ENCODE results near the gene TMEM94. TPM values are rescaled to one million over a fixed set of nuclear protein-coding genes. Genes with fewer than 3 reads are reported as not detected.

TMEM94 gene
- total and polyA plus RNA-seq, 12 donors = 25.6 to 66.7 (median 41.3) TPM

DNA sequence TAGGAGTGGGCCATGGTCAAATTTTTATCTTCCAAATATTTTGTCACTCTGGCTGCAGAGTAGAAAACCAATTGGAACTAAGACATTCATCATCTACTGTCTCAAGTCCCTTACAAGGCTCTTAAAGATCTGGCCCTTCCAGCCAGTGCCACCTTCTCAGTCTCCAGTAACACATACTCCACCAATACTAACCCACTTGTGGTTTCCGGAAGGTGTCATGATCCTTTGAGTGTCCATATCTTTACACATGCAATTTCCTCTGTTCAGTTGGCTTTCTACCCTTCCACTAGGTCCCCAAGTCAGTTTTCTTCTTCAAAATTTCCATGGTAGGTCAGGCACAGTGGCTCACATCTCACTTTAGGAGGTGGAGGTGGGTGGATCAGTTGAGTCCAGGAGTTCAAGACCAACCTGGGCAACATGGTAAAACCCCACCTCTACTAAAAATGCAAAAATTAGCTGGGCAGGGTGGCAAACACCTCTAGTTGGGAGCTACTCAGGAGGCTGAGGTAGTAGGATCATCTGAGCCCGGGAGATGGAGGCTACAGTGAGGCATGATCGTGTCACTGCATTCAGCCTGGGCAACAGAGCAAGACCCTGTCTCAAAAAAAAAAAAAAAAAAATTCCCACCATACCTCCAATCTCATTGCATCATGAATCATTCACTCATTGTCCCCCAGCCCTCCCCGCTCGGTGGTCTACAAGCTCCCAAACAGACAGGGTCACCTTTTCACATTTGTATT lies 44.9 kb upstream of the TMEM94 start:
- DNase-seq = no peak
- H3K4me3 ChIP-seq = no peak overlapping the region
- no peak overlapping the region for H3K27ac ChIP-seq
- H3K36me3 ChIP-seq = no peaks in the 10 kb centered on the region
- WGBS, 2 donors = 90 to 92% methylated on average over 5 of the region's 5 CpGs
- TF ChIP-seq, protein P1, sequence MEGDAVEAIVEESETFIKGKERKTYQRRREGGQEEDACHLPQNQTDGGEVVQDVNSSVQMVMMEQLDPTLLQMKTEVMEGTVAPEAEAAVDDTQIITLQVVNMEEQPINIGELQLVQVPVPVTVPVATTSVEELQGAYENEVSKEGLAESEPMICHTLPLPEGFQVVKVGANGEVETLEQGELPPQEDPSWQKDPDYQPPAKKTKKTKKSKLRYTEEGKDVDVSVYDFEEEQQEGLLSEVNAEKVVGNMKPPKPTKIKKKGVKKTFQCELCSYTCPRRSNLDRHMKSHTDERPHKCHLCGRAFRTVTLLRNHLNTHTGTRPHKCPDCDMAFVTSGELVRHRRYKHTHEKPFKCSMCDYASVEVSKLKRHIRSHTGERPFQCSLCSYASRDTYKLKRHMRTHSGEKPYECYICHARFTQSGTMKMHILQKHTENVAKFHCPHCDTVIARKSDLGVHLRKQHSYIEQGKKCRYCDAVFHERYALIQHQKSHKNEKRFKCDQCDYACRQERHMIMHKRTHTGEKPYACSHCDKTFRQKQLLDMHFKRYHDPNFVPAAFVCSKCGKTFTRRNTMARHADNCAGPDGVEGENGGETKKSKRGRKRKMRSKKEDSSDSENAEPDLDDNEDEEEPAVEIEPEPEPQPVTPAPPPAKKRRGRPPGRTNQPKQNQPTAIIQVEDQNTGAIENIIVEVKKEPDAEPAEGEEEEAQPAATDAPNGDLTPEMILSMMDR (IDR thresholded peaks at IDR 0.05) = no peak
- H3K9me3 ChIP-seq = no peaks in the 10 kb centered on the region
- ATAC-seq = no peak
- no peaks in the 10 kb centered on the region for H3K27me3 ChIP-seq
- H3K4me1 ChIP-seq = peaks cover 0 to 18% (median 7%) of the 10 kb centered on the region in 9 donors
- intact Hi-C loops (cut with DNase I) = loop anchor here in 6 of 10 donors (1.0 to 10.0 kb wide), 5 partner anchors 88 to 333 kb away; partner anchors contain the start of gene MIF4GD (in 2 of the 6)

DNA sequence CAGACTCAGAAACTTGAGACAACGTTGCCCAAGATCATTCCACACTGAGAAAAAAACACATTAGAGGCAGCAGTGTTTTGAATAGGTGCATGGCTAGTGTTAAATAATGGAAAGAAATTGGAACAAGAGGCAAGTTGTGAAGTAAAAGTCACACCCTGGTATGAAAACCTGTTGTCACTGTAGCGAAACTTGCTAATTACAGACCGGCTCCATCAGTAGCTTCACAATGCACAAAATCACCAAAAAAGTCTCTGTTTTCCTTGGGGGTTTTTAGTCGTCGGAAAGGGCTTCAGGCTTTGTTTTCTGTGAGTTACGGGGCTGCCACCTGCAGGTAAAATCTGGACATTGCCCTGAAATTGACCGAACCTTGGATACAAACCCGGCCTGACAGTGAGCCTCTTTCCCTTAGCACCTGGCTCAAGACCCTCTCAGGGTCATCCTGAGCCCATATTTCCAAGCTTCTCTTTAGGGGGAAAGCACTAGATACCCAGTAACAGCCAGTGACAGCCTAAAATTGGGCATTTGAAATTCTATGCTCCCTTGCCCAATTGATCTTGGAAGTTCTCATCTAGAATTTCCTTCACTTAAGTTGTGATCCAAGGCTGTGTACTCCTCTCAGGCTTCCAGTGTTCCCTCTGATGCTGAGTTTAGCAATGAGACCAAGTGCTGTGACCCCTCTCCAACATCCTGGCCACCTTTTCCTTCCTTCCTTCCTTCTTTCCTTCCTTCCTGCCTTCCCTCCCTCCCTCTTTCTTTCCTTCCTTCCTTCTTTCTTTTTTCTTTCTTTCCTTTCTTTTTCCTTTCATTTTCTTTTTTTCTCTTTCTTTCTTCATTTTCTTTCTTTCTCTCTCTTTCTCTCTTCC lies 43.7 kb upstream of the TMEM94 start:
- DNase-seq = peak; percentile 30 to 61
- H3K36me3 ChIP-seq = no peaks in the 10 kb centered on the region
- no peak overlapping the region for H3K27ac ChIP-seq
- intact Hi-C loops (cut with DNase I) = loop anchor here in 6 of 10 donors (1.0 to 10.0 kb wide), 5 partner anchors 89 to 332 kb away; partner anchors contain the start of gene MIF4GD (in 2 of the 6)
- H3K27me3 ChIP-seq = no peaks in the 10 kb centered on the region
- WGBS, 2 donors = 2% methylated on average over 8 of the region's 8 CpGs
- H3K9me3 ChIP-seq = no peaks in the 10 kb centered on the region
- peak in 6 of 8 donors; percentile 58 to 77 (median 70) for ATAC-seq
- peaks cover 0 to 19% (median 11%) of the 10 kb centered on the region in 9 donors for H3K4me1 ChIP-seq
- TF ChIP-seq, protein P1 (IDR thresholded peaks at IDR 0.05) = peak; percentile 50 to 88 (median 82)
- peak overlapping the region in 4 of 10 donors; percentile 9 to 27 (median 22) for H3K4me3 ChIP-seq

DNA sequence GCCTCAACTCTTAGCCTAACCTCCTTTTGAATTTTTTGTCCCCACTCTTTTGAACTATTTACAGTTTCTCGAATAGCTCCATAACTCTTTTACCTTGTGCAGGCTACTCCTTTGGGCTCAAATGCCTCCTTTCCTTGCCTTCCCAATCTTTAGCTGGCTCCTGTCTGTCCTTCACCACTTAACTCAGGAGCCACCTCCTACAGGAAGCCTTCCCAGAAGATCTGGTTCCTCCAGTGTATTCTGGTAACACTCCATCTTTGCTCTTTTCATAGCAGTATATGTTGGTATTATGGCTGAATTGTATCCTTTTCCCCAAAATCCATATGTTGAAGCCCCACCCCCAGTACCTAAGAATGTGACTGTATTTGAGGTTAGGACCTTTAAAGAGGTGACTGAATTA lies 41.9 kb upstream of the TMEM94 start:
- H3K4me3 ChIP-seq = no peak overlapping the region
- H3K9me3 ChIP-seq = no peaks in the 10 kb centered on the region
- TF ChIP-seq, protein P1 (IDR thresholded peaks at IDR 0.05) = no peak
- 83 to 86% methylated on average over 1 of the region's 1 CpG for WGBS, 2 donors
- DNase-seq = no peak
- no peak for ATAC-seq
- peaks cover 0 to 19% (median 11%) of the 10 kb centered on the region in 9 donors for H3K4me1 ChIP-seq
- intact Hi-C loops (cut with DNase I) = loop anchor here in 4 of 10 donors (5.0 to 10.0 kb wide), 3 partner anchors 142 to 330 kb away; partner anchors contain the start of gene MIF4GD (in 2 of the 4)
- H3K36me3 ChIP-seq = no peaks in the 10 kb centered on the region
- H3K27ac ChIP-seq = no peak overlapping the region
- H3K27me3 ChIP-seq = no peaks in the 10 kb centered on the region

DNA sequence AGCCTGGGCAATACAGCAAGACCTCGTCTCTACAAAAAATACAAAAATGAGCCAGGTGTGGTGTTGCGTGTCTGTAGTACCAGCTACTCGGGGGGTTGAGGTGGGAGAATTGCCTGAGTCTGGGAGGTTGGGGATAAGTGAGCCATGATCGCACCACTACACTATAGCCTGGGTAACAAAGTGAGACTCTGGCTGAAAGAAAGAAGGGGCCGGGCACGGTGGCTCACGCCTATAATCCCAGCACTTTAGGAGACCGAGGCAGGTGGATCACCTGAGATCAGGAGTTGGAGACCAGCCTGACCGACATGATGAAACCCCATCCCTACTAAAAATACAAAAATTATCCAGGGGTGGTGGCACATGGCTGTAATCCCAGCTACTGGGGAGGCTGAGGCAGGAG lies 40.4 kb upstream of the TMEM94 start:
- intact Hi-C loops (cut with DNase I) = loop anchor here in 2 of 10 donors (10.0 kb wide), 2 partner anchors 301 to 329 kb away; no protein-coding TSS in a partner anchor
- ATAC-seq = peak in 1 of 8 donors; percentile 39
- TF ChIP-seq, protein P1 (IDR thresholded peaks at IDR 0.05) = no peak
- peaks cover 0 to 19% (median 11%) of the 10 kb centered on the region in 9 donors for H3K4me1 ChIP-seq
- no peaks in the 10 kb centered on the region for H3K36me3 ChIP-seq
- no peaks in the 10 kb centered on the region for H3K9me3 ChIP-seq
- WGBS, 2 donors = 93 to 94% methylated on average over 9 of the region's 9 CpGs
- no peak overlapping the region for H3K4me3 ChIP-seq
- H3K27me3 ChIP-seq = no peaks in the 10 kb centered on the region
- DNase-seq = no peak
- no peak overlapping the region for H3K27ac ChIP-seq
